ENCODE measurements around the gene SLC25A38.

The SLC25A38 gene

DNA sequence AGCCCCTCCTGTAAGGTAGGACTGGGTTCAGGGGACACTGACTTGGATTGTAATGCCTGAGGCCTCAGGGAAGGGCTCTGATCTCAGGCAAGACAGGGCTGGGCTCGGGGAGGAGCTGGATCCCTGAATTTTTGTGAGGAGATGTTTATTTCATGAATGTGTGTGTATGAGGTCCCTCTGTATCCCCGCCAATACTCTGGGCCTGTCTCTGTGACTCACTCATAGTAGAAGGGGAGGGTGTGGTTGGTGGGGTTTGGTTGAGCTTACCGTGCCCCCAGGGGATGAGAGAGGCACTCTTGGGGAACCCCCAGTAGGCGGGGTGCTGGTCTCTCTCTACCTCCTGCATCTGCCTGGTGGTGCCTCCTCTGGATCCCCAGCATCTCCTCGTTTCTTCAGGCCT lies 51.4 kb downstream of the SLC25A38 start (continued):
- TF ChIP-seq, protein P1, sequence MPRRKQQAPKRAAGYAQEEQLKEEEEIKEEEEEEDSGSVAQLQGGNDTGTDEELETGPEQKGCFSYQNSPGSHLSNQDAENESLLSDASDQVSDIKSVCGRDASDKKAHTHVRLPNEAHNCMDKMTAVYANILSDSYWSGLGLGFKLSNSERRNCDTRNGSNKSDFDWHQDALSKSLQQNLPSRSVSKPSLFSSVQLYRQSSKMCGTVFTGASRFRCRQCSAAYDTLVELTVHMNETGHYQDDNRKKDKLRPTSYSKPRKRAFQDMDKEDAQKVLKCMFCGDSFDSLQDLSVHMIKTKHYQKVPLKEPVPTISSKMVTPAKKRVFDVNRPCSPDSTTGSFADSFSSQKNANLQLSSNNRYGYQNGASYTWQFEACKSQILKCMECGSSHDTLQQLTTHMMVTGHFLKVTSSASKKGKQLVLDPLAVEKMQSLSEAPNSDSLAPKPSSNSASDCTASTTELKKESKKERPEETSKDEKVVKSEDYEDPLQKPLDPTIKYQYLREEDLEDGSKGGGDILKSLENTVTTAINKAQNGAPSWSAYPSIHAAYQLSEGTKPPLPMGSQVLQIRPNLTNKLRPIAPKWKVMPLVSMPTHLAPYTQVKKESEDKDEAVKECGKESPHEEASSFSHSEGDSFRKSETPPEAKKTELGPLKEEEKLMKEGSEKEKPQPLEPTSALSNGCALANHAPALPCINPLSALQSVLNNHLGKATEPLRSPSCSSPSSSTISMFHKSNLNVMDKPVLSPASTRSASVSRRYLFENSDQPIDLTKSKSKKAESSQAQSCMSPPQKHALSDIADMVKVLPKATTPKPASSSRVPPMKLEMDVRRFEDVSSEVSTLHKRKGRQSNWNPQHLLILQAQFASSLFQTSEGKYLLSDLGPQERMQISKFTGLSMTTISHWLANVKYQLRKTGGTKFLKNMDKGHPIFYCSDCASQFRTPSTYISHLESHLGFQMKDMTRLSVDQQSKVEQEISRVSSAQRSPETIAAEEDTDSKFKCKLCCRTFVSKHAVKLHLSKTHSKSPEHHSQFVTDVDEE (CRISPR knock-in tag; IDR thresholded peaks at IDR 0.05), result no peak
- TF ChIP-seq CSDC2 (CRISPR knock-in tag; IDR thresholded peaks at IDR 0.05), result no peak

DNA sequence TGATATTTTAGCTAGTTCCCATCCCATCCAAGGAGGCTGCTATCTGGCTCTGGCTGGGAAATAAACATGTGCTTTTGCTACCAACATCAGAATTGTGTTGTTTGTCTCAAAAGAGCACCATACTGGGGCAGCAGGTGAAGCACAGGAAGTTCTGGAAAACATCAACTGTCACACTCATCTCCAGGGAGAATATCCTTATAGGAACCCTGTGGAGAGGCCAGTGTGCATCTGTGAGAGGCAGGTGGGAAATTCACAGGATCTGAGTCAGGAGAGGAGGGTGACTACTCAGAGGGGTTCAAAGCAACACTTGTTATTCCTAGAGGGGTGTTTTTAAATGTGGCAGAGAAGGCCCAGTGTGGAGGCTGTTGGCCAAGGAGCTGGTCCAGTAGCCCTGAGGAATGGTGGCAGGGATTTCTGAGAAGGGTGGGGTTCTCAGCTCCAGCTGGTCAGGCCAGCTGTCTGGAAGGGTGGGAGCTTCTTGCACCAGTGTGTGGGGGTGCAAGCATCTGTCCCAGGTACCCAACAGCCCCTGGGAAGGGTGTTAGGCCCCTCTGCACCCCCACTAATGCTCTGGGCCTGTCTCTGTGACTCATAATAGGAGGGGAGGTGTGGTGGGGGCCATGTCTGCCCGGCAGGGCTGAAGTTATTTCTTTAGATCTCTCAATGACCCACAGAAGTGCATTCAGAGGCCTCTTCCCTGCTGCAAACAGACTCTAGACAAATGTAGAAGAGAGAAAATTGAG lies 52.0 kb downstream of the SLC25A38 start:
- peak; percentile 41 for ATAC-seq
- no peak for TF ChIP-seq ISL1 (CRISPR knock-in tag; IDR thresholded peaks at IDR 0.05)
- TF ChIP-seq, protein P1 (CRISPR knock-in tag; IDR thresholded peaks at IDR 0.05), result no peak
- TF ChIP-seq ESRRG (CRISPR knock-in tag; IDR thresholded peaks at IDR 0.05), result no peak
- TF ChIP-seq ZNF70 (CRISPR knock-in tag; IDR thresholded peaks at IDR 0.05), result no peak
- TF ChIP-seq, protein P2, sequence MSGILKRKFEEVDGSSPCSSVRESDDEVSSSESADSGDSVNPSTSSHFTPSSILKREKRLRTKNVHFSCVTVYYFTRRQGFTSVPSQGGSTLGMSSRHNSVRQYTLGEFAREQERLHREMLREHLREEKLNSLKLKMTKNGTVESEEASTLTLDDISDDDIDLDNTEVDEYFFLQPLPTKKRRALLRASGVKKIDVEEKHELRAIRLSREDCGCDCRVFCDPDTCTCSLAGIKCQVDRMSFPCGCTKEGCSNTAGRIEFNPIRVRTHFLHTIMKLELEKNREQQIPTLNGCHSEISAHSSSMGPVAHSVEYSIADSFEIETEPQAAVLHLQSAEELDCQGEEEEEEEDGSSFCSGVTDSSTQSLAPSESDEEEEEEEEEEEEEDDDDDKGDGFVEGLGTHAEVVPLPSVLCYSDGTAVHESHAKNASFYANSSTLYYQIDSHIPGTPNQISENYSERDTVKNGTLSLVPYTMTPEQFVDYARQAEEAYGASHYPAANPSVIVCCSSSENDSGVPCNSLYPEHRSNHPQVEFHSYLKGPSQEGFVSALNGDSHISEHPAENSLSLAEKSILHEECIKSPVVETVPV (CRISPR knock-in tag; IDR thresholded peaks at IDR 0.05), result no peak
- TF ChIP-seq, protein P3, sequence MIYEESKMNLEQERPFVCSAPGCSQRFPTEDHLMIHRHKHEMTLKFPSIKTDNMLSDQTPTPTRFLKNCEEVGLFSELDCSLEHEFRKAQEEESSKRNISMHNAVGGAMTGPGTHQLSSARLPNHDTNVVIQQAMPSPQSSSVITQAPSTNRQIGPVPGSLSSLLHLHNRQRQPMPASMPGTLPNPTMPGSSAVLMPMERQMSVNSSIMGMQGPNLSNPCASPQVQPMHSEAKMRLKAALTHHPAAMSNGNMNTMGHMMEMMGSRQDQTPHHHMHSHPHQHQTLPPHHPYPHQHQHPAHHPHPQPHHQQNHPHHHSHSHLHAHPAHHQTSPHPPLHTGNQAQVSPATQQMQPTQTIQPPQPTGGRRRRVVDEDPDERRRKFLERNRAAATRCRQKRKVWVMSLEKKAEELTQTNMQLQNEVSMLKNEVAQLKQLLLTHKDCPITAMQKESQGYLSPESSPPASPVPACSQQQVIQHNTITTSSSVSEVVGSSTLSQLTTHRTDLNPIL (CRISPR knock-in tag; IDR thresholded peaks at IDR 0.05; ENCODE audit: low read depth), result no peak
- no peak for TF ChIP-seq ZNF8 (CRISPR knock-in tag; IDR thresholded peaks at IDR 0.05)
- TF ChIP-seq ZC3H10 (CRISPR knock-in tag; IDR thresholded peaks at IDR 0.05), result no peak
- TF ChIP-seq TOX (CRISPR knock-in tag; IDR thresholded peaks at IDR 0.05; ENCODE audit: borderline replicate concordance), result no peak

DNA sequence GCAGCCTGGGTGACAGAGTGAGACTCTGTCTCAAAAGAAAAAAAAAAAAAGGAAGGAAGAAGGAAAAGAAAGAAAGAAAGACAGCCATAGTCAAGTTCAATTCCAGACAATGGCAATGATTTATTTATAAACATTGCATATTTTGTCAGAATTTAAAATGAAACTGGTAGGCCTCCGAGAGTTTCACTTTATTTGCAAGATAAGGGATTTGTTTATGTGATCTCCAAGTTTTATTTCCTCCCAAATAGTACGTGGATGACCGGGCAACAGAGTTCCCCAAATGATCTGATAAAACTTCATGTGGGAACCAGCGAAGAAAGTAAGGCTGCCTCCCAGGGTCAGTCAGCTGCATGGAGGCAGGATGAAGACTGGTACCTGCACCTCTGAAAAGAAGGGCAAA lies 55.7 kb downstream of the SLC25A38 start:
- TF ChIP-seq ISL1 (CRISPR knock-in tag; IDR thresholded peaks at IDR 0.05) (no peak), CSDC2 (CRISPR knock-in tag; IDR thresholded peaks at IDR 0.05) (no peak)
- ATAC-seq, result no peak

DNA sequence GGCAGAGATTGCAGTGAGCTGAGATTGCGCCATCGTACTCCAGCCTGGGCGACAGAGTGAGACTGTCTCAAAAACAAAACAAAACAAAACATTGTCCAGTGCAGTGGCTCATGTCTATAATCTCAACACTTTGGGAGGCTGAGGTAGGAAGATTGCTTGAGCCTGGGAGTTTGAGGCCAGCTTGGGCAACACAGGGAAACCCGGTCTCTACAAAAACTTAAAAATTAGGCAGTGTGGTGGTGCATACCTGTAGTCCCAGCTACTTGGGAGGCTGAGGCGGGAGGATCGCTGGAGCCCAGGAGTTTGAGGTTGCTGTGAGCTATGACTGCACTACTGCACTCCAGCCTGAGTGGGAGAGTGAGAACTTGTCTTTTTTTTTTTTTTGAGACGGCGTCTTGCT lies 57.1 kb downstream of the SLC25A38 start:
- TF ChIP-seq ESRRG (CRISPR knock-in tag; IDR thresholded peaks at IDR 0.05), result no peak
- TF ChIP-seq GLIS3 (CRISPR knock-in tag; IDR thresholded peaks at IDR 0.05), result no peak
- TF ChIP-seq CSDC2 (CRISPR knock-in tag; IDR thresholded peaks at IDR 0.05), result no peak
- TF ChIP-seq ZNF70 (CRISPR knock-in tag; IDR thresholded peaks at IDR 0.05), result no peak
- no peak for ATAC-seq

DNA sequence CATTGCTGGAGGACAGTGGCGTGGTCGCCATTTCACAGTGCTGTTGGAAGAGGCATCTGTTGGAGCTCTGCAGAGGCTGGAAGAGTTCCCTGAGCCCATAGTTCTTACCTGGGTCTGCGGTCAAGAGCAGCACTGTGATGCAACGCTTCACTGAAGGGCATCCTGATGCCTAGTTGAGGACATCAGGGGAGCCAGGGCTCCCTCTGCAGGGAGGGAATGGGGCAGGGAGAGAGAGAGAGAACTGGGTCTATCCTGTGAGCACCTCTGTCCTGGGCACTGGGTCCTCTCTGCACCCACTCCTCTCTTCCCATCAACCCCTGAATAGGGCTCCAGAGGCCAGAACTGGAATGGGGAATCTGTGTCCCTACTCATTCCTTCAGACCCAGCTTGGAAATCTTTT lies 60.4 kb downstream of the SLC25A38 start:
- ATAC-seq, result no peak
- TF ChIP-seq TCF4 (CRISPR knock-in tag; IDR thresholded peaks at IDR 0.05; ENCODE audit: borderline replicate concordance) (no peak), TOX (CRISPR knock-in tag; IDR thresholded peaks at IDR 0.05; ENCODE audit: borderline replicate concordance) (no peak), BACH2 (CRISPR knock-in tag; IDR thresholded peaks at IDR 0.05; ENCODE audit: borderline replicate concordance) (no peak), PPARA (CRISPR knock-in tag; IDR thresholded peaks at IDR 0.05; ENCODE audit: borderline replicate concordance) (no peak), ZC3H10 (CRISPR knock-in tag; IDR thresholded peaks at IDR 0.05) (no peak), ZFP30 (CRISPR knock-in tag; IDR thresholded peaks at IDR 0.05) (no peak)
- TF ChIP-seq, protein P2 (CRISPR knock-in tag; IDR thresholded peaks at IDR 0.05), result no peak
- TF ChIP-seq, protein P3 (CRISPR knock-in tag; IDR thresholded peaks at IDR 0.05; ENCODE audit: low read depth), result no peak
- TF ChIP-seq, protein P1 (CRISPR knock-in tag; IDR thresholded peaks at IDR 0.05), result no peak

Measured in SK-N-SH treated with all-trans-retinoic acid at 6 μM for 48 hours (cell line).